Liver (tissue), 9 donors: ENCODE measurements around the gene PYHIN1. TPM values are rescaled to one million over a fixed set of nuclear protein-coding genes. Genes with fewer than 3 reads are reported as not detected.

Experiments
- DNase-seq: peaks from one replicate; pipeline ENCODE4 v3.0.0-alpha.2; 2017; ENCODE audit warnings: low spot score
- H3K27ac ChIP-seq, 2 donors: one replicate each; pipeline ENCODE4 v1.7.0; 2013; ENCODE audit warnings: inconsistent platforms in 2 of 2, low read length in 2 of 2, control low read depth in 1 of 2, low read depth in 1 of 2, mild to moderate bottlenecking in 1 of 2
- H3K27me3 ChIP-seq, 4 donors: one replicate each; pipeline versions ENCODE4 v1.6.1 to v1.7.0; 2013; ENCODE audit warnings: low read length in 3 of 4, inconsistent platforms in 1 of 4, mild to moderate bottlenecking in 1 of 4, moderate library complexity in 1 of 4; ENCODE audit not compliant: control insufficient read depth in 4 of 4, insufficient read depth in 4 of 4
- H3K36me3 ChIP-seq, 4 donors: one replicate each; pipeline versions ENCODE4 v1.6.1 to v1.7.0; 2013; ENCODE audit warnings: low read length in 3 of 4, mild to moderate bottlenecking in 3 of 4, low read depth in 1 of 4, moderate library complexity in 1 of 4; ENCODE audit not compliant: control insufficient read depth in 4 of 4, insufficient read depth in 3 of 4
- H3K4me1 ChIP-seq, 4 donors: one replicate each; pipeline versions ENCODE4 v1.6.1 to v1.7.0; 2013; ENCODE audit warnings: low read length in 3 of 4, mild to moderate bottlenecking in 3 of 4, moderate library complexity in 1 of 4; ENCODE audit not compliant: control insufficient read depth in 4 of 4, insufficient read depth in 4 of 4
- H3K4me3 ChIP-seq, 3 donors: one replicate each; pipeline versions ENCODE4 v1.6.1 to v1.7.0; 2013; ENCODE audit warnings: low read length in 3 of 3, control low read depth in 1 of 3, low read depth in 1 of 3, mild to moderate bottlenecking in 1 of 3
- H3K9ac ChIP-seq, 2 donors: one replicate each; pipeline ENCODE4 v1.7.0; 2013; ENCODE audit warnings: low read length in 2 of 2, mild to moderate bottlenecking in 2 of 2, moderate library complexity in 2 of 2, control low read depth in 1 of 2, low read depth in 1 of 2
- H3K9me3 ChIP-seq, 4 donors: one replicate each; pipeline versions ENCODE4 v1.6.1 to v1.7.0; 2013; ENCODE audit warnings: low read length in 3 of 4; ENCODE audit not compliant: control insufficient read depth in 4 of 4
- CTCF ChIP-seq: fragments of 150-350 bp; IDR thresholded peaks from 2 replicates; pipeline ENCODE4 v1.5.1; 2017; ENCODE audit warnings: improper control_type of control experiment, low read depth, low read length; ENCODE audit not compliant: missing input control
- EGR1 ChIP-seq, 2 donors: IDR thresholded peaks; 2 replicates each; pipeline ENCODE4 v1.6.1; 2016 to 2018; ENCODE audit warnings: antibody characterized with exemption in 2 of 2, low read depth in 2 of 2
- GABPA ChIP-seq, 2 donors: IDR thresholded peaks in 1 of 2; conservative IDR thresholded peaks in 1 of 2; 2 replicates each; pipeline ENCODE4 v1.6.1; 2016; ENCODE audit warnings: antibody characterized with exemption in 2 of 2, mild to moderate bottlenecking in 1 of 2, moderate library complexity in 1 of 2
- HNF4A ChIP-seq, 2 donors: conservative IDR thresholded peaks; 2 replicates each; pipeline ENCODE4 v1.6.1; 2016; ENCODE audit warnings: antibody characterized with exemption in 2 of 2, mild to moderate bottlenecking in 2 of 2
- HNF4G ChIP-seq: IDR thresholded peaks from 2 replicates; pipeline ENCODE4 v1.6.1; 2016; ENCODE audit warnings: antibody characterized with exemption
- JUND ChIP-seq, 2 donors: IDR thresholded peaks; 2 replicates each; pipeline ENCODE4 v1.6.1; 2016; ENCODE audit warnings: antibody characterized with exemption in 2 of 2
- MAX ChIP-seq: IDR thresholded peaks from 2 replicates; pipeline ENCODE4 v1.6.1; 2016; ENCODE audit warnings: antibody characterized with exemption
- RAD21 ChIP-seq, 2 donors: IDR thresholded peaks; 2 replicates each; pipeline ENCODE4 v1.6.1; 2016; ENCODE audit warnings: antibody characterized with exemption in 2 of 2, mild to moderate bottlenecking in 2 of 2
- REST ChIP-seq: IDR thresholded peaks from 2 replicates; pipeline ENCODE4 v1.6.1; 2016; ENCODE audit warnings: antibody characterized with exemption, mild to moderate bottlenecking
- RXRA ChIP-seq, 2 donors: IDR thresholded peaks; 2 replicates each; pipeline ENCODE4 v1.6.1; 2017 to 2018; ENCODE audit warnings: antibody characterized with exemption in 2 of 2, mild to moderate bottlenecking in 1 of 2
- SP1 ChIP-seq: IDR thresholded peaks from 2 replicates; pipeline ENCODE4 v1.6.1; 2018; ENCODE audit warnings: antibody characterized with exemption, mild to moderate bottlenecking
- ZBTB33 ChIP-seq: IDR thresholded peaks from 2 replicates; pipeline ENCODE4 v1.6.1; 2016; ENCODE audit warnings: antibody characterized with exemption
- WGBS: extraction: QIAGEN DNeasy Blood & Tissue Kit; methylation state at CpG from one replicate; pipeline ENCODE4 v1.1.7; 2013; 5-methylcytosine and 5-hydroxymethylcytosine counted together
- polyA plus RNA-seq, 2 donors: library from polyadenylated mRNA; stranded (reverse) in 1 of 2; unstranded in 1 of 2; fragments of 200-250 nt in 1 of 2; fragments of >200 nt in 1 of 2; fragmentation: Nextera tagmentation in 1 of 2; extraction: Ambion mirVana in 1 of 2; gene quantifications; one replicate each; pipeline versions ENCODE4 v1.2.1 to v1.2.3, GENCODE V29; 2013 to 2015
- total RNA-seq, 2 donors: library from RNA; depleted of rRNA; stranded (reverse); fragments of >200 nt; gene quantifications; one replicate each; pipeline ENCODE4 v1.2.3, GENCODE V29; 2014
- donor health status: healthy.
- donor health status: healthy.
- donor health status: healthy.
- donor health status: healthy.
- donor health status: healthy.

Gene PYHIN1
- total and polyA plus RNA-seq, 4 donors, result 0.32 to 1.3 (median 0.74) TPM

- Histone ChIP-seq H3K36me3 (no peaks in the 10 kb centered on the region), H3K27me3 (no peaks in the 10 kb centered on the region), H3K4me1 (no peaks in the 10 kb centered on the region), H3K4me3 (no peak overlapping the region), H3K9me3 (no peaks in the 10 kb centered on the region), H3K9ac (no peak overlapping the region), H3K27ac (no peak overlapping the region)
- DNase-seq, result no peak
- TF ChIP-seq REST, result no peak
- no peak for TF ChIP-seq HNF4G
- no peak for TF ChIP-seq MAX
- no peak for TF ChIP-seq EGR1 (IDR thresholded peaks at IDR 0.05; ENCODE audit: low read depth in 2 of 2)
- no peak for TF ChIP-seq HNF4A (conservative IDR thresholded peaks at IDR 0.05)
- TF ChIP-seq GABPA (IDR thresholded peaks at IDR 0.05 in 1 of 2, conservative IDR thresholded peaks at IDR 0.05 in 1 of 2), result no peak
- TF ChIP-seq JUND (IDR thresholded peaks at IDR 0.05), result no peak
- TF ChIP-seq CTCF, result no peak
- no peak for TF ChIP-seq RAD21 (IDR thresholded peaks at IDR 0.05)
- no peak for TF ChIP-seq RXRA (IDR thresholded peaks at IDR 0.05)
- WGBS, result no CpG with 5 or more reads among the region's 2 CpGs
Measured at GRCh38 chr1:158898722-158899121, 32.6 kb upstream of the PYHIN1 start.

- no peaks in the 10 kb centered on the region for H3K9me3 ChIP-seq
- H3K9ac ChIP-seq, result no peak overlapping the region
- no peaks in the 10 kb centered on the region for H3K36me3 ChIP-seq
- peaks cover 0 to under 1% (median 0%) of the 10 kb centered on the region in 4 donors for H3K27me3 ChIP-seq
- no peak for DNase-seq
- WGBS, result 67% methylated on average over 3 of the region's 3 CpGs
- H3K4me1 ChIP-seq, result no peaks in the 10 kb centered on the region
- TF ChIP-seq CTCF (no peak), GABPA (IDR thresholded peaks at IDR 0.05 in 1 of 2, conservative IDR thresholded peaks at IDR 0.05 in 1 of 2) (no peak), HNF4G (no peak), EGR1 (IDR thresholded peaks at IDR 0.05; ENCODE audit: low read depth in 2 of 2) (no peak), SP1 (no peak), ZBTB33 (no peak), MAX (no peak)
- H3K27ac ChIP-seq, result no peak overlapping the region
- no peak overlapping the region for H3K4me3 ChIP-seq
Measured at GRCh38 chr1:158901623-158902022, 29.7 kb upstream of the PYHIN1 start.
